Osteoblast (primary cell): Measurements from ENCODE around the gene CEP85. TPM values are rescaled to one million over a fixed set of nuclear protein-coding genes. Genes with fewer than 3 reads are reported as not detected.
A peak's percentile ranks its signal among the peaks of the same experiment; 100 is the strongest.

Experiments
- DNase-seq: peaks from one replicate; pipeline ENCODE4 v3.0.0; 2011; ENCODE audit warnings: low spot score, mixed read lengths; ENCODE audit not compliant: insufficient read length; ENCODE audit errors: missing footprints
- H2AFZ ChIP-seq: 2 replicates; pipeline ENCODE4 v1.6.0; 2011; ENCODE audit warnings: mild to moderate bottlenecking, low read length
- H3K27ac ChIP-seq: 2 replicates; pipeline ENCODE4 v1.5.1; 2011; ENCODE audit warnings: mild to moderate bottlenecking, low read depth, low read length, moderate library complexity
- H3K27me3 ChIP-seq: 2 replicates; pipeline ENCODE4 v1.6.0; 2012; ENCODE audit warnings: mild to moderate bottlenecking, control low read depth, inconsistent platforms, low read length, moderate library complexity; ENCODE audit not compliant: insufficient read depth
- H3K36me3 ChIP-seq: 2 replicates; pipeline ENCODE4 v1.5.1; 2011; ENCODE audit warnings: mild to moderate bottlenecking, low read length, control low read depth, moderate library complexity; ENCODE audit not compliant: insufficient read depth
- H3K4me1 ChIP-seq: 2 replicates; pipeline ENCODE4 v1.5.1; 2011; ENCODE audit warnings: mild to moderate bottlenecking, low read length, control low read depth, moderate library complexity; ENCODE audit not compliant: insufficient read depth
- H3K4me2 ChIP-seq: 2 replicates; pipeline ENCODE4 v1.6.0; 2011; ENCODE audit warnings: mild to moderate bottlenecking, low read length; ENCODE audit not compliant: insufficient read depth
- H3K4me3 ChIP-seq: fragments of 200-600 bp; sonication (generic); 3 replicates; pipeline ENCODE4 v1.5.1; 2012; ENCODE audit warnings: mild to moderate bottlenecking, low read length, inconsistent platforms; ENCODE audit not compliant: insufficient read depth
- H3K79me2 ChIP-seq: 2 replicates; pipeline ENCODE4 v1.6.0; 2012; ENCODE audit warnings: mild to moderate bottlenecking, low read length, control low read depth, inconsistent platforms; ENCODE audit not compliant: insufficient read depth
- H3K9me3 ChIP-seq: 2 replicates; pipeline ENCODE4 v1.5.1; 2011; ENCODE audit warnings: low read depth, low read length, control low read depth
- H4K20me1 ChIP-seq: 2 replicates; pipeline ENCODE4 v1.6.0; 2012; ENCODE audit warnings: mild to moderate bottlenecking, low read length, control low read depth; ENCODE audit not compliant: insufficient read depth
- total RNA-seq: library from RNA; depleted of rRNA; stranded (reverse); fragments of >200 nt; gene quantifications from 2 replicates; pipeline ENCODE4 v1.2.3, GENCODE V29; 2012
- TF ChIP-seq, protein P1 (sequence below): IDR thresholded peaks from 2 replicates; pipeline ENCODE4 v1.5.1; 2011; ENCODE audit warnings: mild to moderate bottlenecking, low read depth, low read length, moderate library complexity; ENCODE audit errors: extremely low read depth

CEP85 gene
- total RNA-seq, 1 donor: 8.0 TPM

GRCh38 chr1:26315874-26316850, 82.2 kb downstream of the CEP85 start:
- Histone ChIP-seq H3K79me2 (no peaks in the 10 kb centered on the region), H2AFZ (no peak overlapping the region), H3K4me3 (no peak overlapping the region), H4K20me1 (no peaks in the 10 kb centered on the region), H3K4me2 (no peak overlapping the region), H3K36me3 (no peaks in the 10 kb centered on the region), H3K27me3 (peaks cover 10% of the 10 kb centered on the region), H3K27ac (no peak overlapping the region), H3K4me1 (peaks cover 2% of the 10 kb centered on the region), H3K9me3 (no peaks in the 10 kb centered on the region)
- TF ChIP-seq, protein P1, sequence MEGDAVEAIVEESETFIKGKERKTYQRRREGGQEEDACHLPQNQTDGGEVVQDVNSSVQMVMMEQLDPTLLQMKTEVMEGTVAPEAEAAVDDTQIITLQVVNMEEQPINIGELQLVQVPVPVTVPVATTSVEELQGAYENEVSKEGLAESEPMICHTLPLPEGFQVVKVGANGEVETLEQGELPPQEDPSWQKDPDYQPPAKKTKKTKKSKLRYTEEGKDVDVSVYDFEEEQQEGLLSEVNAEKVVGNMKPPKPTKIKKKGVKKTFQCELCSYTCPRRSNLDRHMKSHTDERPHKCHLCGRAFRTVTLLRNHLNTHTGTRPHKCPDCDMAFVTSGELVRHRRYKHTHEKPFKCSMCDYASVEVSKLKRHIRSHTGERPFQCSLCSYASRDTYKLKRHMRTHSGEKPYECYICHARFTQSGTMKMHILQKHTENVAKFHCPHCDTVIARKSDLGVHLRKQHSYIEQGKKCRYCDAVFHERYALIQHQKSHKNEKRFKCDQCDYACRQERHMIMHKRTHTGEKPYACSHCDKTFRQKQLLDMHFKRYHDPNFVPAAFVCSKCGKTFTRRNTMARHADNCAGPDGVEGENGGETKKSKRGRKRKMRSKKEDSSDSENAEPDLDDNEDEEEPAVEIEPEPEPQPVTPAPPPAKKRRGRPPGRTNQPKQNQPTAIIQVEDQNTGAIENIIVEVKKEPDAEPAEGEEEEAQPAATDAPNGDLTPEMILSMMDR: no peak
- DNase-seq: peak; percentile 75

DNA sequence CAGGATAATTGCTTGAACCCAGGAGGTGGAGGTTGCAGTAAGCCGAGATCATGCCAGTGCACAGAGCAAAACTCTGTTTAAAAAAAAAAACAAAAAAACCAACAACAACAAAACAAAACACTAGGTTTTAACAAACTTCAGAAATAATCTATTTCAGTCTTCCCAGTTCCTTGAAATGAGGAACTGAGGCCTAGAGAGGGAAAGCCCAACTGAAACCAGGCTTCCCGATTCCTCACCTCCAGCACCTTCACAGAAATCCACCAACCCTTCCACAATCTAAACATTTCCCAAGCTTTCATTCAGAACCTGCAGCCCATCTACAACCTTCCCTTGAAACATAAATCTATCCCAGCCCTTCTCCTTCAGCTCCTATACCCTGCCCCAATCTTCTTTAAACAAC, 83.1 kb downstream of the CEP85 start:
- H3K79me2 ChIP-seq: no peaks in the 10 kb centered on the region
- H3K4me3 ChIP-seq: no peak overlapping the region
- H2AFZ ChIP-seq: no peak overlapping the region
- no peaks in the 10 kb centered on the region for H3K36me3 ChIP-seq
- peaks cover 5% of the 10 kb centered on the region for H3K4me1 ChIP-seq
- no peak overlapping the region for H3K27ac ChIP-seq
- H3K4me2 ChIP-seq: no peak overlapping the region
- peaks cover 10% of the 10 kb centered on the region for H3K27me3 ChIP-seq
- no peaks in the 10 kb centered on the region for H3K9me3 ChIP-seq
- TF ChIP-seq, protein P1: no peak
- H4K20me1 ChIP-seq: no peaks in the 10 kb centered on the region
- no peak for DNase-seq

DNA sequence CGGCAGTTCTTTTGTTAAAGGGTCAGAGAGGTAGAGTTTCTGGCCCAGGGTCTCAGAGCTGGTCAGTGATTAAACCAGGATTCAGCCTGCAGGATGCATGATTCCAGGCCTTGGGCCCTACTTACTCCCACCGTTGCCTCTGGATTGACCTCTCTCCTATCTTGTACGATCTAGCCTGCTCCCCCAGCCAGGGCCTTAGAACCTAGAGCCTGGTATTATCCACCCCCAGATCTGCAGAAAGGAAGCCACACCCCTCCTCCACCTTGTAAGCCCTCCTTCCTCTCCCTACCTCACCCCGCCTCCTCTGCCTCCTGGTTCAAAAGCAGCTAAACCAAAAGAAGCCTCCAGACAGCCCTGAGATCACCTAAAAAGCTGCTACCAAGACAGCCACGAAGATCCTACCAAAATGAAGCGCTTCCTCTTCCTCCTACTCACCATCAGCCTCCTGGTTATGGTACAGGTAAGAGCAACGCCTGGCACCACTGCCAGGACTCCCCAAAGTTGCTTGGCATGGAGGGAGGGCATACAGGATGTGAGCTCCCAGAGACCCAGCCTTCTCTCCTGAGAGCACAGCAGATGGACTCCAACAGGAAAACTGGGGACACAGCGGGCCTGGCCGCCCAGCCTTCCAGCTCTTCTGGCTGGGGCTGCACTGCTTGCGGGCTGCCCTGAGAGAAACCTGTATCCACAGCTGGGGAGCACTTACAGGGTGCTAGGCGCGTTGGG, 83.8 kb downstream of the CEP85 start, which contains the start of gene CD52:
TSS of gene CD52 (plus strand) at position 347 of the 726 bp plus-strand sequence. CDS start at position 407, 60 bp downstream.
- Histone ChIP-seq H3K36me3 (no peaks in the 10 kb centered on the region), H3K27me3 (peaks cover 10% of the 10 kb centered on the region), H3K4me2 (no peak within 1 kb of the TSS), H3K4me3 (no peak within 1 kb of the TSS), H3K9me3 (no peaks in the 10 kb centered on the region), H2AFZ (peak within 1 kb of the TSS; percentile 3), H3K4me1 (peaks cover 5% of the 10 kb centered on the region), H3K27ac (no peak within 1 kb of the TSS), H4K20me1 (no peaks in the 10 kb centered on the region), H3K79me2 (no peaks in the 10 kb centered on the region)
- TF ChIP-seq, protein P1: no peak
- no peak for DNase-seq
